ENCODE measurements around the gene LY6G6D. TPM values are rescaled to one million over a fixed set of nuclear protein-coding genes. Genes with fewer than 3 reads are reported as not detected.

The LY6G6D gene, protein sequence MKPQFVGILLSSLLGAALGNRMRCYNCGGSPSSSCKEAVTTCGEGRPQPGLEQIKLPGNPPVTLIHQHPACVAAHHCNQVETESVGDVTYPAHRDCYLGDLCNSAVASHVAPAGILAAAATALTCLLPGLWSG
- total RNA-seq (ENCODE audit: unreplicated experiment) = not detected
- long read RNA-seq = 0 reads

- peaks cover 3% of the 10 kb centered on the region for H3K27me3 Mint-ChIP-seq (ENCODE audit: unreplicated experiment)
- peaks cover 2% of the 10 kb centered on the region for H3K36me3 Mint-ChIP-seq (ENCODE audit: low read depth, unreplicated experiment)
- H3K4me1 Mint-ChIP-seq (ENCODE audit: unreplicated experiment) = no peaks in the 10 kb centered on the region
- TF ChIP-seq CTCF (IDR thresholded peaks at IDR 0.05; ENCODE audit: unreplicated experiment) = no peak
- no peak within 1 kb of the TSS for H3K27ac Mint-ChIP-seq (ENCODE audit: unreplicated experiment)
- no peak for DNase-seq (ENCODE audit: low spot score)
- H3K4me3 Mint-ChIP-seq (ENCODE audit: unreplicated experiment) = no peak within 1 kb of the TSS
- H3K9me3 Mint-ChIP-seq (ENCODE audit: unreplicated experiment) = no peaks in the 10 kb centered on the region
Observed at GRCh38 chr6:31715022-31715958, at the start of gene LY6G6D. Gene LY6G6D (plus strand): TSS chr6:31715348. CDS start chr6:31715356, 8 bp downstream.

DNA sequence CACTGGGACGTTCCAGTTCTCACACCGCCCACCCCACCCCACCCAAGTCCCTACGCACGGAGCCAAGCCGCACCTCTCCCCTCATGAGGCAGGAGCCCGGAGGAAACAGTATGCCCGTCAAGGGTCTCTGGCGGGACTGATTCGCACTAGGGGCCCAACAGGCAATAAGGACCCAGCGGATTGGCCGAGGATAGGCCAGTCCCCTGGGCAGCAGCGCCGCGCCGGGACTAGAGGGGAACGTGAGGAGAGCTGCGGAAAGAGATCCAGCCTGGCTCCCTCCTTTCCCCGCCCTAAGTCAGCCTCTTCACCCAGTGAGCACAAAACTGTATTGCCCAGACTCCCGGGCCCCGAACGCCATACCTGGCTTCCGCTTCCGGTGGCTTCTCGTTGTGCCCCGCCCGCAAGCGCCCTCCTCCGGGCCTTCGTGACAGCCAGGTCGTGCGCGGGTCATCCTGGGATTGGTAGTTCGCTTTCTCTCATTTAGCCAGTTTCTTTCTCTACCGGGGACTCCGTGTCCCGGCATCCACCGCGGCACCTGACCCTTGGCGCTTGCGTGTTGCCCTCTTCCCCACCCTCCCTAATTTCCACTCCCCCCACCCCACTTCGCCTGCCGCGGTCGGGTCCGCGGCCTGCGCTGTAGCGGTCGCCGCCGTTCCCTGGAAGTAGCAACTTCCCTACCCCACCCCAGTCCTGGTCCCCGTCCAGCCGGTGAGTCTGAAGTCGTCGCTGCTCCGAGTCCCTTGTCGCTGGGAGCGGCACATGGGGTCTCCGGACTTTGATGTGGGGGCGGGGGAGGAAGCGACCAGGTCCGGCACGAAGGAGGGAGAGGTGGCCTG is 49.4 kb upstream of the LY6G6D start, which contains the start of gene CSNK2B:
Gene CSNK2B, plus strand, starts transcription at position 580 of the 836 bp plus-strand sequence. CDS start 752 bp downstream, outside the sequence.
- H3K36me3 Mint-ChIP-seq (ENCODE audit: low read depth, unreplicated experiment) = peaks cover 22% of the 10 kb centered on the region
- DNase-seq (ENCODE audit: low spot score) = peak; percentile 83
- peaks cover 27% of the 10 kb centered on the region for H3K4me1 Mint-ChIP-seq (ENCODE audit: unreplicated experiment)
- H3K4me3 Mint-ChIP-seq (ENCODE audit: unreplicated experiment) = peak within 1 kb of the TSS; percentile 97
- TF ChIP-seq CTCF (IDR thresholded peaks at IDR 0.05; ENCODE audit: unreplicated experiment) = no peak
- peaks cover 5% of the 10 kb centered on the region for H3K27me3 Mint-ChIP-seq (ENCODE audit: unreplicated experiment)
- no peaks in the 10 kb centered on the region for H3K9me3 Mint-ChIP-seq (ENCODE audit: unreplicated experiment)
- peak within 1 kb of the TSS; percentile 97 for H3K27ac Mint-ChIP-seq (ENCODE audit: unreplicated experiment)

GRCh38 chr6:31666337-31666965 is 48.7 kb upstream of the LY6G6D start:
- Mint-ChIP-seq H3K27ac (ENCODE audit: unreplicated experiment) (peak overlapping the region; percentile 97), H3K4me1 (ENCODE audit: unreplicated experiment) (peaks cover 24% of the 10 kb centered on the region), H3K36me3 (ENCODE audit: low read depth, unreplicated experiment) (peaks cover 23% of the 10 kb centered on the region), H3K4me3 (ENCODE audit: unreplicated experiment) (peak overlapping the region; percentile 97), H3K27me3 (ENCODE audit: unreplicated experiment) (peaks cover 5% of the 10 kb centered on the region), H3K9me3 (ENCODE audit: unreplicated experiment) (no peaks in the 10 kb centered on the region)
- no peak for TF ChIP-seq CTCF (IDR thresholded peaks at IDR 0.05; ENCODE audit: unreplicated experiment)
- no peak for DNase-seq (ENCODE audit: low spot score)

DNA sequence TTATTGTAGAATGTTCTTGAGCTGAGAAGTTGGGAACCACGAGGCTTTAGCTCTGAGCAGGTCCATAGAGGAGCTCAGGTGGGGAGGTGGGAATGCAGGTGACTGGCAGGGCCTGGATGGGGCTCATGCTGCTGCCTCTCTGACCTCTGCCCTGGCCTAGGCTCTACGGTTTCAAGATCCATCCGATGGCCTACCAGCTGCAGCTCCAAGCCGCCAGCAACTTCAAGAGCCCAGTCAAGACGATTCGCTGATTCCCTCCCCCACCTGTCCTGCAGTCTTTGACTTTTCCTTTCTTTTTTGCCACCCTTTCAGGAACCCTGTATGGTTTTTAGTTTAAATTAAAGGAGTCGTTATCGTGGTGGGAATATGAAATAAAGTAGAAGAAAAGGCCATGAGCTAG is 45.5 kb upstream of the LY6G6D start, which contains the start of gene LY6G5B:
Gene LY6G5B, plus strand, starts transcription at position 301 of the 400 bp plus-strand sequence. CDS start 975 bp downstream, outside the sequence.
- peaks cover 8% of the 10 kb centered on the region for H3K4me1 Mint-ChIP-seq (ENCODE audit: unreplicated experiment)
- H3K27me3 Mint-ChIP-seq (ENCODE audit: unreplicated experiment) = peaks cover 3% of the 10 kb centered on the region
- peaks cover 30% of the 10 kb centered on the region for H3K36me3 Mint-ChIP-seq (ENCODE audit: low read depth, unreplicated experiment)
- H3K9me3 Mint-ChIP-seq (ENCODE audit: unreplicated experiment) = no peaks in the 10 kb centered on the region
- no peak for DNase-seq (ENCODE audit: low spot score)
- peak within 1 kb of the TSS; percentile 18 for H3K27ac Mint-ChIP-seq (ENCODE audit: unreplicated experiment)
- peak within 1 kb of the TSS; percentile 78 for H3K4me3 Mint-ChIP-seq (ENCODE audit: unreplicated experiment)
- TF ChIP-seq CTCF (IDR thresholded peaks at IDR 0.05; ENCODE audit: unreplicated experiment) = no peak
